HG03139 (cell line): ENCODE measurements around the gene CKB.

Source experiments
- ATAC-seq: cut with Tn5 transposase; IDR thresholded peaks from one replicate; pipeline ENCODE4 v1.9.1; 2021; ENCODE audit not compliant: unreplicated experiment

CKB gene

GRCh38 chr14:103522649-103523574 lies at the start of gene CKB:
Gene CKB (minus strand): TSS chr14:103522830. CDS start chr14:103522493, 337 bp downstream.
- ATAC-seq, result no peak

GRCh38 chr14:103569408-103569807 lies 46.8 kb upstream of the CKB start:
- ATAC-seq, result no peak

- ATAC-seq, result no peak
These were observed 46.3 kb upstream of the CKB start for GRCh38 chr14:103568952-103569351.

- no peak for ATAC-seq
These were observed 41.3 kb upstream of the CKB start for GRCh38 chr14:103563844-103564505.

GRCh38 chr14:103563226-103563620 lies 40.6 kb upstream of the CKB start:
- no peak for ATAC-seq

- peak; percentile 66 for ATAC-seq
These were observed 40.0 kb upstream of the CKB start, which contains the start of the genes BAG5 and COA8 for GRCh38 chr14:103562429-103563225. Gene BAG5 (minus strand): TSS chr14:103562657. CDS start chr14:103561164, 1,493 bp downstream. Gene COA8 (plus strand): TSS chr14:103562960. CDS start chr14:103563002, 42 bp downstream.

GRCh38 chr14:103562179-103562428 lies 39.5 kb upstream of the CKB start:
- ATAC-seq, result peak; percentile 32

GRCh38 chr14:103561381-103562178 lies 39.0 kb upstream of the CKB start:
- ATAC-seq, result peak; percentile 32

- no peak for ATAC-seq
These were observed 38.1 kb upstream of the CKB start for GRCh38 chr14:103560691-103561090.

GRCh38 chr14:103559766-103560165 lies 37.1 kb upstream of the CKB start:
- ATAC-seq, result no peak

GRCh38 chr14:103558071-103558882 lies 35.6 kb upstream of the CKB start:
- ATAC-seq, result no peak

- no peak for ATAC-seq
These were observed 34.5 kb upstream of the CKB start for GRCh38 chr14:103556946-103557758.

GRCh38 chr14:103555559-103556337 lies 33.1 kb upstream of the CKB start:
- ATAC-seq, result no peak

- no peak for ATAC-seq
These were observed 30.2 kb upstream of the CKB start for GRCh38 chr14:103552846-103553210.

GRCh38 chr14:103552011-103552845 lies 29.6 kb upstream of the CKB start:
- no peak for ATAC-seq

GRCh38 chr14:103551338-103551762 lies 28.7 kb upstream of the CKB start:
- ATAC-seq, result no peak
